ENCODE measurements around the gene IL17REL. TPM values are rescaled to one million over a fixed set of nuclear protein-coding genes. Genes with fewer than 3 reads are reported as not detected.
A peak's percentile ranks its signal among the peaks of the same experiment; 100 is the strongest.

IL17REL gene
- total RNA-seq, 1 donor from 2014 or later = 0.31 TPM

DNA sequence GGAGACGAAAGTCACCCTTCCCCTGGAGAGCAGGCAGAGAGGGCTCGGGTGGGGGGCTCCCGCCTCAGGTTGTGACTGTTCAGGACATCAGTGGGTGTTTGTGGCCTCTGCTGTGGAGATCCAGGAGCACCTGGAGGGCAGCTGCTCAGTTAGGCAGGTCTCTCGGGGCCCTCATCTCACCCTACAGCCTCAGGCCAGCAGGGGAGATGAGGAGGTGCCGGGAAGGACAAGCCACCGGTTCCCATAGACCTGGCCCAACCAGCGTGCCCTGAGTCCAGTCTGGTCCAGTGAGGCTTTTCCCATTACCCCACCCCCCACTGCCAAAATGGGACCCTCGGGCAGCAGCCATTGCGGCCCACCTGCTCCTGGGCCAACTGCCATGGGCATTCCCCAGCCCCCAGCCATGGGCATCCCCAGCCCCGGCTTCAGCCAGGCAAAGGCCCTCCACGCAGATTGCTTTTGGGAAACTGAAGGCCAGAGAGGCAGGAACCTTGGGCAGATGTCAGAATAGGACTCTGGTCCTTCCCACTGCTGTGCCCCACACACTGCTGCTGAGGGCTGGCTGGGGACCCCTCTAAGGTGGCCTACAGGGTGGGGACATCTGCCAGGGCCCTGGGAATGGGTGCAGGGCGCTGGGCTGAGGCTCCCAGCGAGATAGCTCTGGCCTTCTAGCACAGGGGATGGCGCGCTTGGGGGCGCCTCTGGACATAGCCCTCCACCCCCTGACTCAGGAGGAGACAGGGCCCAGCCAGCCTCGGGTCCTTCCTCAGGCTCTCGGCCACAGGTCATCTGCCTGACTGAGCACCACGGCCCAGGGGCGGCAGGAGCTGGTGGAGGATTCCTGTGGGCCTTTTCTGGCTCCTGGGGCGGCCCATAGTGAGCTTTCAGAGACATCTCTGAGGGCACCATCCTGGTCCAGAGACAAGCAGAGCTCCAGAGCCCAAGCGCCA is 47.2 kb downstream of the IL17REL start:
- TF ChIP-seq, protein P1, sequence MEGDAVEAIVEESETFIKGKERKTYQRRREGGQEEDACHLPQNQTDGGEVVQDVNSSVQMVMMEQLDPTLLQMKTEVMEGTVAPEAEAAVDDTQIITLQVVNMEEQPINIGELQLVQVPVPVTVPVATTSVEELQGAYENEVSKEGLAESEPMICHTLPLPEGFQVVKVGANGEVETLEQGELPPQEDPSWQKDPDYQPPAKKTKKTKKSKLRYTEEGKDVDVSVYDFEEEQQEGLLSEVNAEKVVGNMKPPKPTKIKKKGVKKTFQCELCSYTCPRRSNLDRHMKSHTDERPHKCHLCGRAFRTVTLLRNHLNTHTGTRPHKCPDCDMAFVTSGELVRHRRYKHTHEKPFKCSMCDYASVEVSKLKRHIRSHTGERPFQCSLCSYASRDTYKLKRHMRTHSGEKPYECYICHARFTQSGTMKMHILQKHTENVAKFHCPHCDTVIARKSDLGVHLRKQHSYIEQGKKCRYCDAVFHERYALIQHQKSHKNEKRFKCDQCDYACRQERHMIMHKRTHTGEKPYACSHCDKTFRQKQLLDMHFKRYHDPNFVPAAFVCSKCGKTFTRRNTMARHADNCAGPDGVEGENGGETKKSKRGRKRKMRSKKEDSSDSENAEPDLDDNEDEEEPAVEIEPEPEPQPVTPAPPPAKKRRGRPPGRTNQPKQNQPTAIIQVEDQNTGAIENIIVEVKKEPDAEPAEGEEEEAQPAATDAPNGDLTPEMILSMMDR (IDR thresholded peaks at IDR 0.05) = no peak
- peaks cover 33% of the 10 kb centered on the region for H3K36me3 Mint-ChIP-seq (ENCODE audit: low read depth)
- DNase-seq (peak; percentile 17), ATAC-seq (ENCODE audit: low read depth) (no peak)
- no peak overlapping the region for H3K4me3 Mint-ChIP-seq
- H3K4me1 Mint-ChIP-seq = peaks cover 54% of the 10 kb centered on the region
- CTCF ChIA-PET = no interaction called here
- H3K27ac Mint-ChIP-seq = peak overlapping the region; percentile 18
- no peaks in the 10 kb centered on the region for H3K27me3 Mint-ChIP-seq
- POLR2A ChIA-PET = interaction anchor here (0.9 to 18.9 kb wide), 3 partner anchors 28 to 230 kb away, joined by 4 to 828 read pairs (median 6); no protein-coding TSS in a partner anchor
- intact Hi-C loops (cut with micrococcal nuclease) = loop anchor here (10.0 kb wide), 1 partner anchor 579 kb away; the partner anchor contains the start of gene KLHDC7B
- no peaks in the 10 kb centered on the region for H3K9me3 Mint-ChIP-seq

DNA sequence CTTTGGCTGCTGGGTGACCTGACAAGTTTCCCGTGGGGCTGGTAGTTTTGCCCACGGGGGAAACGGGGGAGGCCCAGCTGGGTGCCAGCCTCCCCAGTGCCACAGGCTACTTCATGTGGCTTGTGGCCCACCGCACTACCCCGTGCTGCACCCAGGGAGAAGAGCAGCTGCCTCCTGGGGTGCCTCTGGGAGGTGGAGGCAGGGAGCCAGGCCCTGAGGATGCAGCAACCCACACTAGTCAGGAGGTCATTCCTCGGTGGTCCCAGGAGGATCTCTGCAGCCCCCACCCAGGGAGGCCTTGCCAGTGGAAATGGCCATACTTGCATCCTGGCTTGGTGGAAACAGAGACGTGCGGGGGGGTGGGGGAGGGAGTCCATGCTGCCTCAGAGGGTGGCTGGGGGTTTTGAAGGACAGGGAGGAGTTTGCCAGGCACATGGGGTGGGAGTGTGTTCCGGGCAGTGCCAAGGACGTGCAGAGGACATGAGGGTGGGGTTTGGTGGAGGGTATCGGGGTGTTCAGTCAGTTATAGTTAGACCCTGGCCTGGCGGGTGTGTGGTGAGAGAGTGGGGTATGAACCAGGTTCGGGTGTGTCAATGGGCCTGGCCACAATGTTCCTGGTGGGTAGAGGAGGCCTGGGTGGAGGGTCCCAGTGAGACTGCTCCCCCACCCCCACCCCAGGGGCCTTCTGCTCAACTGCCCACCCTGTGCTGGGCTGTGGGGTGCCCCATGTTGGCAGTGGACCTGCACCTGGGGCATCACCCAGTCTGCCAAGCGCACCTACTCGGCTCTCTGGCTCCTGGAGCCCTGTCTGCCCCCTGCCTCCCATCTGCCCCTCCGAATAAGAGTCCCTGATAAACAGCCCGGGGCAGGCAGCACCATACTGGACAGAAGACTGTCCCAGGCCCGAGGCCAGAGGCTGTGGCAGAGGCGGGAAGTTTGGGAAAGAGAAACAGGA is 48.2 kb downstream of the IL17REL start:
- Mint-ChIP-seq H3K36me3 (ENCODE audit: low read depth) (peaks cover 33% of the 10 kb centered on the region), H3K4me3 (peak overlapping the region; percentile 91), H3K9me3 (no peaks in the 10 kb centered on the region), H3K4me1 (peaks cover 55% of the 10 kb centered on the region), H3K27me3 (no peaks in the 10 kb centered on the region), H3K27ac (peak overlapping the region; percentile 80)
- TF ChIP-seq, protein P1 (IDR thresholded peaks at IDR 0.05) = no peak
- DNase-seq (no peak), ATAC-seq (ENCODE audit: low read depth) (no peak)
- CTCF ChIA-PET = interaction anchor here (4.6 kb wide), 1 partner anchor 34 kb away, joined by 36 read pairs; no protein-coding TSS in a partner anchor
- intact Hi-C loops (cut with micrococcal nuclease) = loop anchor here (10.0 kb wide), 1 partner anchor 580 kb away; the partner anchor contains the start of gene KLHDC7B
- POLR2A ChIA-PET = interaction anchor here (18.9 kb wide), 1 partner anchor 27 kb away, joined by 828 read pairs; no protein-coding TSS in a partner anchor

GRCh38 chr22:49963647-49964026 is 48.9 kb downstream of the IL17REL start:
- intact Hi-C loops (cut with micrococcal nuclease) = loop anchor here (10.0 kb wide), 1 partner anchor 581 kb away; the partner anchor contains the start of gene KLHDC7B
- no peak for DNase-seq
- H3K27me3 Mint-ChIP-seq = no peaks in the 10 kb centered on the region
- H3K27ac Mint-ChIP-seq = peak overlapping the region; percentile 80
- peak overlapping the region; percentile 91 for H3K4me3 Mint-ChIP-seq
- H3K9me3 Mint-ChIP-seq = no peaks in the 10 kb centered on the region
- CTCF ChIA-PET = interaction anchor here (1.4 to 4.6 kb wide), 2 partner anchors 28 to 33 kb away, joined by 4 to 36 read pairs; no protein-coding TSS in a partner anchor
- H3K36me3 Mint-ChIP-seq (ENCODE audit: low read depth) = peaks cover 33% of the 10 kb centered on the region
- H3K4me1 Mint-ChIP-seq = peaks cover 62% of the 10 kb centered on the region
- ATAC-seq (ENCODE audit: low read depth) = no peak
- TF ChIP-seq, protein P1 (IDR thresholded peaks at IDR 0.05) = no peak
- POLR2A ChIA-PET = interaction anchor here (1.9 to 18.9 kb wide), 4 partner anchors 7 to 48 kb away, joined by 8 to 828 read pairs (median 50); no protein-coding TSS in a partner anchor

DNA sequence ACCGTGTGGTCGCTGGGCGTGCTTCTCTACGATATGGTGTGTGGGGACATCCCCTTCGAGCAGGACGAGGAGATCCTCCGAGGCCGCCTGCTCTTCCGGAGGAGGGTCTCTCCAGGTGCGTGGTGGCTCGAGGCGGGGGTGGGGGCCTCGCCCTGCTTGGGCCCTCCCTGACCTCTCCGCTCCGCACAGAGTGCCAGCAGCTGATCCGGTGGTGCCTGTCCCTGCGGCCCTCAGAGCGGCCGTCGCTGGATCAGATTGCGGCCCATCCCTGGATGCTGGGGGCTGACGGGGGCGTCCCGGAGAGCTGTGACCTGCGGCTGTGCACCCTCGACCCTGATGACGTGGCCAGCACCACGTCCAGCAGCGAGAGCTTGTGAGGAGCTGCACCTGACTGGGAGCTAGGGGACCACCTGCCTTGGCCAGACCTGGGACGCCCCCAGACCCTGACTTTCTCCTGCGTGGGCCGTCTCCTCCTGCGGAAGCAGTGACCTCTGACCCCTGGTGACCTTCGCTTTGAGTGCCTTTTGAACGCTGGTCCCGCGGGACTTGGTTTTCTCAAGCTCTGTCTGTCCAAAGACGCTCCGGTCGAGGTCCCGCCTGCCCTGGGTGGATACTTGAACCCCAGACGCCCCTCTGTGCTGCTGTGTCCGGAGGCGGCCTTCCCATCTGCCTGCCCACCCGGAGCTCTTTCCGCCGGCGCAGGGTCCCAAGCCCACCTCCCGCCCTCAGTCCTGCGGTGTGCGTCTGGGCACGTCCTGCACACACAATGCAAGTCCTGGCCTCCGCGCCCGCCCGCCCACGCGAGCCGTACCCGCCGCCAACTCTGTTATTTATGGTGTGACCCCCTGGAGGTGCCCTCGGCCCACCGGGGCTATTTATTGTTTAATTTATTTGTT is 49.6 kb downstream of the IL17REL start:
- ATAC-seq (ENCODE audit: low read depth) = no peak
- Mint-ChIP-seq H3K27me3 (no peaks in the 10 kb centered on the region), H3K36me3 (ENCODE audit: low read depth) (peaks cover 33% of the 10 kb centered on the region), H3K27ac (peak overlapping the region; percentile 80), H3K4me1 (peaks cover 59% of the 10 kb centered on the region), H3K9me3 (no peaks in the 10 kb centered on the region), H3K4me3 (peak overlapping the region; percentile 91)
- CTCF ChIA-PET = interaction anchor here (1.4 to 4.6 kb wide), 4 partner anchors 27 to 68 kb away, joined by 4 to 36 read pairs (median 10); no protein-coding TSS in a partner anchor
- TF ChIP-seq, protein P1 (IDR thresholded peaks at IDR 0.05) = no peak
- intact Hi-C loops (cut with micrococcal nuclease) = loop anchor here (1.0 to 10.0 kb wide), 3 partner anchors 21 to 582 kb away; partner anchors contain the start of gene KLHDC7B
- no peak for DNase-seq
- POLR2A ChIA-PET = interaction anchor here (0.6 to 18.9 kb wide), 16 partner anchors 8 to 258 kb away, joined by 3 to 828 read pairs (median 8); partner anchors contain the start of genes ALG12 and CRELD2
